ENCODE measurements around the gene RBMS1.
"Not testable (repeated sequence)": the region's sequence is repeated elsewhere in the genome, so short reads cannot be mapped to it uniquely, and the experiment has no call there.

Gene RBMS1

GRCh38 chr2:160377204-160377995 is 116.2 kb downstream of the RBMS1 start:
- DNase-seq, result no peak

GRCh38 chr2:160376576-160376975 is 117.0 kb downstream of the RBMS1 start:
- DNase-seq, result no peak

GRCh38 chr2:160375802-160376469 is 117.7 kb downstream of the RBMS1 start:
- DNase-seq, result no peak

GRCh38 chr2:160375037-160375436 is 118.6 kb downstream of the RBMS1 start:
- no peak for DNase-seq

DNA sequence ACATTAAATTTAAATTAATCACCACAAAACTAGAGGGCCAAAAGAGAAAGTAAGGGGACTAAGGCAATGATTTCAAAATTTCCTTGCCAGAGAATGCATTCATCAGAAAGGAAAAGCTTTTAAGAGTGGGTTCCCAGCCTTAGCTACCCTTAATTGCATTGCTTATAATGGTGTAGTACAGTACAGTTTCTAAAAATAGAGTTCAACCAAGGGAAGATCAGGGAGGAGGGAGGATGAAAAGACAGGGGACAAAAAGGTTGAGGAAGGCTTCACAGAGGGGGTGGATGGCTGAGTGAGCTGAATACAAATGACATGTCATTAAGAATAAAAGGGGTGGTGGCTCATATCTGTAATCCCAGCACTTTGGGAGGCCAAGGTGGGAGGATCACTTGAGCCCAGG is 119.9 kb downstream of the RBMS1 start:
- DNase-seq, result no peak

- no peak for DNase-seq
Observed at GRCh38 chr2:160373263-160373662, 120.3 kb downstream of the RBMS1 start.

DNA sequence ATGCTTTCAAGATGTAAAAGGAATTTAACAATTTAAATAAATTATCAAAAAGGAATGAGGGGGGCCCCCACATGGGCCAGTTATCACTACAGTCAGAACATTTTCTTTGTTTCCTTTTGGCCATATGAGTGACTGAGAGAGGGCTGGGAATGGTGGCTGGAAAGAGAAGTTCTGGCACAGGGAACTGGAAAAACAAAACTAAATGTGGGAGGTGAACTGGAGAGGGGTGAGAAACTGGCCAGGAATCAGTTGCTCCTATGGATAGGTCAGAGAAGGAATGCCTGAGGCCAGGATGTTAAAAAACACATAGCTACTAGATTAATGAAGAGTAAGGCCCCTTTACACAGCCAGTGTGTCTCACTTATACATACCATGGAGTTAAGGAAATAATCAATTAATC is 121.0 kb downstream of the RBMS1 start:
- no peak for DNase-seq

DNA sequence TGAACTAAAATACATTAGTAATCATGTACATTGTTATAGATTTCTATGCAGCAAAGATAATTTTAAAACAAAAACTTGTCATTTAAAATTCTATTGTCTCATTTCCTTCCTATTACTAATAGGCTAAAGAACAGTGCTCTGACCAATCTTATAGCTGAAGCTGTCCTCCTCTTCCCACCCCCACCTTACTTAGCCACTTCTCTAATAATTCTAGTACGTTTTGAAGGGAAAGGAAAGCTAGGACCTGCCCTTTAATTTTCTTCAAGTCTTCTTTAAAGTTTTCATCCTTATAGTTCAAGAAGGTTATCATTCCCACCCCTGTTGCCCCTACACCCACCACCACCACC is 121.6 kb downstream of the RBMS1 start:
- no peak for DNase-seq

DNA sequence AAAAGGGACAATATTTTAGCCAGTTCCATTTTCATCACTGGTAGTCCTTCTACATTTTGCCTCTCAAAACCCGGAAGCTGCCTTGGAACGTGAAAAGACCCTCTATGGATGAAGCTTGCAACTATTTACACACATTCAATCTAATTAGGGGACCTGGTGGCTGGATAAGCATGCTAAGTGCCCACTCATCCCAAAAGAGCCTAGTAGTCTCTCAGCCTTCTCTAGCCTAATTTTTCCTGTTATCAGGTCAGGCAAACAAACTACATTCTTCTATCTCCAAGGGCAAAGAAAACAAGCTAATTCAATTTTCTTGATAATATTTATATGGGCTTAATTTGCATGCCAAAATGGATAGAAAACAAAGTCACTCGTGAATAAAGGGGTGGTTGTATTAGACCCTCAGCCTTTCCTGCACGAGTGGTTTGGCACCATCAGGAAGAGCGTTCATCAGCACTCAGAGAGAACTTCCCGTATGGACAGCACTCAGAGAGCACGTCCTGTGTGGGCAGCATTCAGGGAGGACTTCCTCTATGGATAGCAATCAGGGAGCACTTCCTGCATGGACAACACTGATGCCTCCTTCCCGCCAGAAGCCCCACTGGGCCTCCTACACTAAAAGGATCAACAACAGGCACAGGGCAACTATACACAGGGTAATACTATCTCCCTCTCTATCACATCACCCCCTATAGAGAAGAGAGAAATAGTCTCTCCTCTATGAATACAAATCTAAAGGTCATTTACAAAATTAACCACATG is 122.2 kb downstream of the RBMS1 start:
- DNase-seq, result no peak

DNA sequence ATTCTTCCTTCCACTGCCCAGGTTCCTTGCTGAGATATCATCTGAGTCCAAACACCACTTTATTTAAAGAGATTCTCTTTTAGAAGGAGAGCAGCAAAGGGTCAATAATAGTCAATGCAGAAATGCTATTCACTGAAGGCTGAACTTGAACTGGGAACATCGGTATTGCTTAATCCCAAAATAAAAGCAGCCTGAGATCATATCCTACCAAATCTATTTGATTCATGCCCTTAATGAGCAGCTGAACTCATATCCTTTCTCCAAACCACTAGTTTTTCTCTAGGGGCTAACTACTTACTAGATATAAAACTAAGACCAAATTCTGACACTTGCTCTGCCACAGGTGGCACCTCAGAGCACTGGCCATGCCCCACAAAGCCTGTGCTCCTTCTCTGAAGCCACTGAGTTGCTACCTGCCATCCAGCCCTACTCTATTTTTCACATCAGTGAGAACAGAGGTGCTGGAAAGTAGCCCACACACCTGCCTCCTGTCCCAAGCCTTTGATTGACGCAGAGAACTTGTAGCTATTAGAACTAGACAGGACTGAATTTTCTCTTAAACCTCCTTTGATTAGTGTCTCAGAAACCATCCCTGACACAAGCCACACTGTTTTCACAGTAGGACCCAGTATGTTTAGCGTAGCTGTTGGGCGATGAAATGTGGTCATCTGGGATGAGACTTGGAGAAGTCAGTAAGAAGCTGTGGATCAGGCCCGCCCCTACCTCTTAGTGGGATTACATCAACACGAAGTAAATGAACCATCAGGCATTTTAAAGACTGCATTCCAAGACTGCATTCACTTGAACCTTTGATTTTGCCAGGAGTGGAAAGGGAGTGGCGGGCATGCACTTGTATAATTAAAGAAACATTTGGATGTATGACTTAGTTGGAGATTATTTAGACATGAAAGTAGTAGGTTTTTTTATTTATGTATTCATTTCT is 124.3 kb downstream of the RBMS1 start:
- no peak for DNase-seq

DNA sequence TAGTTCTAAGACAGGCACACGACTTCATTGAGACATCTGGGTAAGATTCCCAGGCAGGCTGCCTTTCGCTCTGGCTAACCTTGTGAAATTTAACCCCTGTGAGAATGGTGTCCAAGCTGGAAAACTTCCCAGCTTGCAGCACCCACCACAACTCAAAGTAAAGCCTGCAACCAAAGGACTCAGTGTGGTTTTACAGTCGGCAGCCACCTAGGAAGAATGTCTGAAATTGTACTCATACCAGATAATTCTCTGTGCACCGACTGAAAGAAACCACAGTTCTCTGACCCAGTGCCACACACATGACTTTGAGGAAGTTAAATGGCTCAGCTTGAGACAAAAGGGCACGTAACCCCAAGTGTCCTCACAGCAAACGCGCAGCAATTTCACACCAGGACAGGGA is 125.7 kb downstream of the RBMS1 start:
- DNase-seq, result no peak

- not testable (repeated sequence) for DNase-seq
Observed at GRCh38 chr2:160367139-160367538, 126.5 kb downstream of the RBMS1 start.

GRCh38 chr2:160366474-160366873 is 127.1 kb downstream of the RBMS1 start:
- DNase-seq, result no peak

DNA sequence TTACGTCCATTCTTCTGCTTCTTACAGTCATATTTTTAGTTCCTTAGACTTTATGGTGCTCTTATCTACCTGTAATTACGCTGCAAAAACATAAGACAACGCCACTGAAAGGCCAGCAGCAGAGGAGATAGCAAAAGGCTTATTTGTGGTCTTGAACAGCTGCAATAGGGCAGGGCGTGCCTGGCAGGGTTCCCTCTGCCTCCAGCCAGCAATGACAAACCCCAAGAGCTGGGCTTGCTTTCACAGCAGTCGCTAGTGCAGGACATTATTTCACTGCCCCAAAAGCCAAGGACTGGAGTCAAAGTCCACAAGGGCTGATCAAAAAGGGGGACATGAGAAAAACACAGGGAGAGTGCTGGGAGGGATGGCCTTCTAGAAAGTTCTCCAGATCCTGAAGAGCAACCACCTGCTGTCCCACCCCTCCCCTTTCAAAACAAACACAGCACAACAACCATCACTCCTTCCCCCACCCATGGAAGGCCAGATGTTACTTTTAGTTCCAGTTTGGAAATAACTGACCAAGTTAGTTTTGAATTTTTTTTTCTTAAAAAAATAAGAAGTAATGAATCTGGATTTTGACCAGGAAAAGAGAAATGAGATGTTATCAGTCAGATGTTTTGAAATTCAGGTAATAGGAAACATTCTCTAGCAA is 127.8 kb downstream of the RBMS1 start:
- DNase-seq, result no peak

DNA sequence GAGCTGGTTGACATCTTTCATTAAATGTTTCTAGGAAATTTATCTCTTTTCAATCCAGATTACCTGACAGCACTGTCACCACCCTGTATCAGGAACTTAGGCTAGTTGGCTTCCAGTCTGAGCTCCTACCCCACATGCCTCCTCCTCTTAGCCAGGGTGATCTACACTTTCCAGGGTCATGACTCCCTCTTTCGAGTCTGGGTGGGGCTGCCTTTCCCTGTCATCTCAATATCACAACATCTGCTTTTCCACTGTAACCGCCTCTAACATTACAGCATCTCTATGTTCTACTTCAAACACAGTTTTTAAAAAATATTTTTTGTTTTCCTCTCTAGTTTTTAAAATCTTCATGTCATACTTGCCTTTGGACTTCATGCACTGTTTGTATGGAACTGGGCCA is 129.2 kb downstream of the RBMS1 start:
- DNase-seq, result no peak

- no peak for DNase-seq
Observed at GRCh38 chr2:160363961-160364360, 129.6 kb downstream of the RBMS1 start.

GRCh38 chr2:160363055-160363454 is 130.6 kb downstream of the RBMS1 start:
- no peak for DNase-seq

DNA sequence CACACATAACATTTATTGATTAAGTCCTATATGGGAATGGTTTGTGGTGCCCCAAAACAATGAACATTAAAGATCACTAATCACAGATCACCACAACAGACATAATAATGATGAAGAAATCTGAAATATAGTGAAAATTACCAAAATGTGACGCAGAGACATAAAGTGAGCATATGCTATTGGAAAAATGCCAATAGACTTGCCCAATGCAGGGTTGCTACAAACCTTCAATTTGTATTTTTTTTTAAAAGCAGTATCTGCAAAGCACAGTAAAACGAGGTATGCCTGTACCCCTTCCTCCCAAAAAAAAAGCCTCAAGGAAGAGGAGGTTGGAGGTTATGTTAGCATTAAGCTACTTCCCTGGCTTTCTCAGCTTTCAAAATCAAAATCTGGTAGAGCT is 131.1 kb downstream of the RBMS1 start:
- no peak for DNase-seq

DNA sequence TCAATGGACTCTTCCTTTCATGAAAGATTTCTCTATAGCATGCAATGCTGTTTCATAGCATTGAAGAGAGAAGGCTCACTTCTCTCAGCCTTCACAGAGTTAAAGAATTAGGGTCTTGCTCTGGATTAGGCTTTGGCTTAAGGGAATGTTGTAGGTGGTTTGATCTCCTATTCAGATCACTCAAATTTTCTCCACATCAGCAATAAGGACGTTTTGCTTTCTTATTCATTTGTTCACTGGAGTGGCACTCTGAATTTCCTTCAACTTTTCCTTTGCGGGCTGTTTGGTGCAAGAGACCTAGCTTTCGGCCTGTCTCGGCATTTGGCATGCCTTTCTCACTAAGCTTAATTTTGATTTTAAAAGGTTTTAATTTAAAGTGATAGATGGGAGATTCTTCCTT is 131.6 kb downstream of the RBMS1 start:
- DNase-seq, result no peak

DNA sequence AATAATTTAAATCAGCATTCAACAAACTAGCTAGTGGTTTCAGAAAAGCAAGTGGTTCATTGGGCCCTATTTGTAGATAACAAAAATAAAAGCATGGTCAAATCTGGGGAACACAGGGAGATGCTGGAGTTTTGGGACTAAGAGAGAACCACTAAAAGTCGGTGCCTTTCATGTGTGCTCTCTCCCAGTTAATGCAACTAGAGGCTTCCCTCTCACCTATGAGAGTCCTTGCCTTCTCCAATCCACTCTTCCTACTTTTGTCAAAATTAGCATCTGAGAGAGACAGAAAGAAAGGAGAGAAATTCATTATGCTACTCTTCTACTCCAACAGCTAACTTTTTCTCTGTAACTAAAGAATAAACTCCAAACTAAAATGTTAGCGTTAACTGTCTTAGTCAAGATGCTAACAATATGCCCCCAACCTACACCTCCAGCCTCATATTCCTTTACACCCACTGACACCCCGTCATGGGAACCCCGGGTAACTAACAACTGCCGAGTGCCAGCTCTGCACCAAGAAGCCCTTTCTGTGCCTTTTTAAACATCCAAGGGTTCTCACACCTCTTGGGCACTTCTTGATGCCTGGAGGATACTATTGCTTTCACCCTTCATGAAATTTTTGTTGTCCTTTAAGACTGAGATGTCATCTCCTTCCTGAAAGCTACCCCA is 133.4 kb downstream of the RBMS1 start:
- no peak for DNase-seq

DNA sequence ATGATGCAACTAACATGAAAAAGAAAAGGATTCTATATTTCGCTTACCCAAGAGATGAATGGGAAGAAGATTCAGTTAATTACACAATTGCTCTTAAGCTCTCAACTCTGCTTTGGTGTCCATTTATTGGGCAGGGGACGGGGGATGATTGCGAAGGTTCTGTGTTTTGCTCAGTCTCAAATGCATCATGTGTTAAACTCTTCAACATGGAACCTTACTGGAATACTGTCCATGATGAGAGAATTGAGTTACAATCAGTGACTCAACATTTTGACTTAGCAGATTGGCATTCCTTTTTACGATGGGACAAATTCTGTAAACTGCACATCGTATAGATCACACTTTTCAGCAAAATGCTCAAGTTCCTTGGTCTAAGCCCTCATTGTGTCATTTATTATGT is 135.6 kb downstream of the RBMS1 start:
- DNase-seq, result no peak

- DNase-seq, result no peak
Observed at GRCh38 chr2:160356485-160356884, 137.1 kb downstream of the RBMS1 start.
